ENCODE results near the gene ROR2.

GRCh38 chr9:91948597-91949391 is 1.2 kb downstream of the ROR2 start:
- TF ChIP-seq CTCF (IDR thresholded peaks at IDR 0.05; ENCODE audit: insufficient read depth, low read length, poor library complexity, severe bottlenecking) (no peak), EZH2phosphoT487 (conservative IDR thresholded peaks at IDR 0.05; ENCODE audit: low read length) (no peak)
